H1 (cell line): ENCODE measurements around the gene RENBP. TPM values are rescaled to one million over a fixed set of nuclear protein-coding genes. Genes with fewer than 3 reads are reported as not detected.
A peak's percentile ranks its signal among the peaks of the same experiment; 100 is the strongest.

Experiments used
- CTCF ChIA-PET: fragments of 300-600 bp; sonication (Branson Sonifier 250); formaldehyde crosslinking; loops from one replicate; lab custom pipeline; 2021; ENCODE audit not compliant: partially characterized antibody; lab: Charles Lee
- POLR2A ChIA-PET: fragments of 300-600 bp; sonication (Branson Sonifier 250); formaldehyde crosslinking; loops from one replicate; lab custom pipeline; 2021; ENCODE audit warnings: inconsistent platforms; ENCODE audit not compliant: partially characterized antibody; lab: Charles Lee
- DNase-seq, 2 experiments: peaks; one replicate each; pipeline versions ENCODE4 v3.0.0 to v3.0.0-alpha.2; 2010 to 2022; ENCODE audit warnings: low spot score in 2 of 2, low read depth in 1 of 2, mixed read lengths in 1 of 2
- FAIRE-seq: peaks from 2 replicates; lab custom pipeline; 2011; peaks lifted over from hg19 to GRCh38; lab: Jason Lieb, UNC
- H2AFZ ChIP-seq: 2 replicates; pipeline ENCODE4 v1.8.1; 2012; ENCODE audit warnings: low read length, inconsistent platforms
- H2AK5ac ChIP-seq: 2 replicates; pipeline ENCODE4 v1.6.1; 2013; ENCODE audit warnings: low read depth, low read length
- H2BK120ac ChIP-seq: replicated peaks from 2 replicates; pipeline ENCODE3; 2013; ENCODE audit warnings: low read depth, low read length, inconsistent platforms
- H2BK12ac ChIP-seq: 2 replicates; pipeline ENCODE4 v1.6.1; 2013; ENCODE audit warnings: low read depth, low read length
- H2BK15ac ChIP-seq: 2 replicates; pipeline ENCODE4 v1.6.1; 2013; ENCODE audit warnings: low read length
- H2BK20ac ChIP-seq: 2 replicates; pipeline ENCODE4 v1.6.1; 2013; ENCODE audit warnings: low read length
- H2BK5ac ChIP-seq: 2 replicates; pipeline ENCODE4 v1.6.1; 2013; ENCODE audit warnings: low read depth, low read length
- H3K14ac ChIP-seq: 2 replicates; pipeline ENCODE4 v1.6.1; 2013; ENCODE audit warnings: inconsistent platforms; ENCODE audit not compliant: insufficient read length
- H3K18ac ChIP-seq: 2 replicates; pipeline ENCODE4 v1.6.1; 2013; ENCODE audit warnings: low read length; ENCODE audit errors: extremely low read depth
- H3K23ac ChIP-seq: 2 replicates; pipeline ENCODE4 v1.6.1; 2013; ENCODE audit warnings: inconsistent platforms; ENCODE audit not compliant: insufficient read length
- H3K23me2 ChIP-seq: 2 replicates; pipeline ENCODE4 v1.6.1; 2013; ENCODE audit warnings: low read depth, low read length
- H3K27ac ChIP-seq: 2 replicates; pipeline ENCODE4 v1.6.1; 2011; ENCODE audit warnings: low read depth, low read length, inconsistent platforms
- H3K27me3 ChIP-seq, 4 experiments: replicated peaks in 1 of 4; 1 replicate in 1 of 4; 2 replicates in 3 of 4; pipeline versions ENCODE4 v1.6.1 to v1.8.1; 2011 to 2013; ENCODE audit warnings: low read length in 3 of 4, mild to moderate bottlenecking in 3 of 4, inconsistent platforms in 2 of 4, mixed read lengths in 2 of 4, moderate library complexity in 1 of 4; ENCODE audit not compliant: control insufficient read depth in 3 of 4, insufficient read depth in 3 of 4; ENCODE audit errors: extremely low read depth in 1 of 4
- H3K36me3 ChIP-seq, 4 experiments: 2 replicates each; pipeline versions ENCODE4 v1.6.1 to v1.8.1; 2011 to 2013; ENCODE audit warnings: mild to moderate bottlenecking in 4 of 4, low read length in 3 of 4, moderate library complexity in 2 of 4, control low read depth in 1 of 4, inconsistent platforms in 1 of 4; ENCODE audit not compliant: insufficient read depth in 4 of 4, control insufficient read depth in 2 of 4
- H3K4ac ChIP-seq: replicated peaks from 2 replicates; pipeline ENCODE3; 2013; ENCODE audit warnings: low read length, low read depth, mixed read lengths, inconsistent platforms; ENCODE audit not compliant: insufficient read length
- H3K4me1 ChIP-seq, 4 experiments: replicated peaks in 1 of 4; 1 replicate in 1 of 4; 2 replicates in 3 of 4; pipeline versions ENCODE4 v1.6.1 to v1.8.1; 2011 to 2013; ENCODE audit warnings: low read length in 3 of 4, inconsistent platforms in 2 of 4, mixed read lengths in 1 of 4; ENCODE audit not compliant: insufficient read depth in 4 of 4, control insufficient read depth in 3 of 4
- H3K4me2 ChIP-seq, 2 experiments: 2 replicates each; pipeline versions ENCODE4 v1.6.1 to v1.8.1; 2011 to 2013; ENCODE audit warnings: low read depth in 2 of 2, low read length in 2 of 2, control low read depth in 1 of 2, inconsistent platforms in 1 of 2, mild to moderate bottlenecking in 1 of 2; ENCODE audit not compliant: insufficient read depth in 1 of 2
- H3K4me3 ChIP-seq, 4 experiments: fragments of 200-600, 300-600 bp in 1 of 4; sonication (generic), shearing (Covaris generic), sonication (Bioruptor Twin) in 1 of 4; 2 replicates each; pipeline versions ENCODE4 v1.5.1 to v1.8.1; 2011 to 2016; ENCODE audit warnings: low read length in 4 of 4, low read depth in 3 of 4, control low read depth in 2 of 4, inconsistent platforms in 2 of 4, mild to moderate bottlenecking in 2 of 4, mixed read lengths in 1 of 4, moderate library complexity in 1 of 4; ENCODE audit not compliant: insufficient read depth in 2 of 4; ENCODE audit errors: extremely low read depth in 1 of 4
- H3K56ac ChIP-seq: replicated peaks from 2 replicates; pipeline ENCODE3; 2013; ENCODE audit warnings: low read depth, mild to moderate bottlenecking, mixed read lengths, low read length, inconsistent platforms; ENCODE audit not compliant: insufficient read length
- H3K79me1 ChIP-seq: 2 replicates; pipeline ENCODE4 v1.6.1; 2013; ENCODE audit warnings: low read depth, low read length, control low read depth
- H3K79me2 ChIP-seq, 2 experiments: 2 replicates each; pipeline versions ENCODE4 v1.6.1 to v1.8.1; 2012 to 2013; ENCODE audit warnings: low read length in 2 of 2, mild to moderate bottlenecking in 2 of 2, inconsistent platforms in 1 of 2; ENCODE audit not compliant: insufficient read depth in 2 of 2, control insufficient read depth in 1 of 2
- H3K9ac ChIP-seq, 4 experiments: replicated peaks in 1 of 4; 1 replicate in 1 of 4; 2 replicates in 3 of 4; pipeline versions ENCODE4 v1.6.1 to v1.8.1; 2011 to 2013; ENCODE audit warnings: low read depth in 3 of 4, low read length in 3 of 4, control low read depth in 2 of 4, mild to moderate bottlenecking in 2 of 4, moderate library complexity in 2 of 4, inconsistent platforms in 1 of 4; ENCODE audit errors: extremely low read depth in 1 of 4
- H3K9me3 ChIP-seq, 2 experiments: 2 replicates each; pipeline versions ENCODE4 v1.6.1 to v1.8.1; 2012 to 2013; ENCODE audit warnings: mild to moderate bottlenecking in 2 of 2, moderate library complexity in 2 of 2, control low read depth in 1 of 2, inconsistent platforms in 1 of 2, low read depth in 1 of 2, low read length in 1 of 2, mixed read lengths in 1 of 2; ENCODE audit not compliant: insufficient read depth in 2 of 2
- H4K20me1 ChIP-seq, 2 experiments: replicated peaks in 1 of 2; 2 replicates each; pipeline versions ENCODE3 to v1.8.1; 2011 to 2013; ENCODE audit warnings: inconsistent platforms in 2 of 2, low read length in 2 of 2, mild to moderate bottlenecking in 1 of 2; ENCODE audit not compliant: insufficient read depth in 2 of 2, control insufficient read depth in 1 of 2
- H4K5ac ChIP-seq: 2 replicates; pipeline ENCODE4 v1.6.1; 2013; ENCODE audit warnings: low read length, low read depth, mixed read lengths, inconsistent platforms; ENCODE audit not compliant: insufficient read length
- H4K8ac ChIP-seq: 2 replicates; pipeline ENCODE4 v1.8.0; 2013; ENCODE audit warnings: mild to moderate bottlenecking, moderate library complexity, low read length, inconsistent platforms; ENCODE audit not compliant: insufficient read depth; ENCODE audit errors: extremely low read depth
- H4K91ac ChIP-seq: replicated peaks from 2 replicates; pipeline ENCODE3; 2013; ENCODE audit warnings: low read length, mixed read lengths, inconsistent platforms; ENCODE audit not compliant: insufficient read length
- CBX8 ChIP-seq: fragments of 300-800, 300-1000 bp; sonication (generic); IDR thresholded peaks from 2 replicates; pipeline ENCODE4 v1.7.1; 2016; ENCODE audit warnings: low read depth, low read length, borderline replicate concordance
- CEBPB ChIP-seq: IDR thresholded peaks from 2 replicates; pipeline ENCODE4 v1.6.1; 2012; ENCODE audit warnings: low read depth, low read length
- EP300 ChIP-seq, 2 experiments: IDR thresholded peaks; 1 replicate in 1 of 2; 2 replicates in 1 of 2; pipeline ENCODE4 v1.6.1; 2011 to 2012; ENCODE audit warnings: low read depth in 2 of 2, low read length in 2 of 2, mild to moderate bottlenecking in 2 of 2, borderline replicate concordance in 1 of 2, inconsistent platforms in 1 of 2, moderate library complexity in 1 of 2
- POLR2A ChIP-seq, 2 experiments: IDR thresholded peaks; 1 replicate in 1 of 2; 2 replicates in 1 of 2; pipeline ENCODE4 v1.6.1; 2011; ENCODE audit warnings: low read depth in 2 of 2, low read length in 2 of 2, mild to moderate bottlenecking in 2 of 2; ENCODE audit errors: control extremely low read depth in 1 of 2
- RAD21 ChIP-seq, 2 experiments: IDR thresholded peaks in 1 of 2; conservative IDR thresholded peaks in 1 of 2; 2 replicates each; pipeline ENCODE4 v1.6.1; 2011; ENCODE audit warnings: low read depth in 2 of 2, low read length in 2 of 2, improper control_type of control experiment in 1 of 2, inconsistent platforms in 1 of 2, mild to moderate bottlenecking in 1 of 2, moderate library complexity in 1 of 2
- SAP30 ChIP-seq: fragments of 300-600 bp; sonication (generic); IDR thresholded peaks from 2 replicates; pipeline ENCODE4 v1.7.1; 2012; ENCODE audit warnings: low read length, moderate library complexity, mild to moderate bottlenecking, inconsistent platforms; ENCODE audit not compliant: insufficient read depth, insufficient replicate concordance
- WGBS, 2 experiments: shearing (Covaris generic) in 1 of 2; methylation state at CpG; one replicate each; pipeline versions ENCODE4 v1.1.6 to v1.1.7; 2013 to 2015; ENCODE audit warnings: low lambda C conversion rate in 2 of 2, mixed read lengths in 2 of 2, inconsistent platforms in 1 of 2, low coverage in 1 of 2, missing lambda C conversion rate in 1 of 2; ENCODE audit not compliant: insufficient replicate concordance in 2 of 2, insufficient coverage in 1 of 2, insufficient read length in 1 of 2; ENCODE audit errors: extremely low coverage in 1 of 2, missing lambda C conversion rate in 1 of 2; 5-methylcytosine and 5-hydroxymethylcytosine counted together
- polyA plus RNA-seq, 7 experiments: library from polyadenylated mRNA; depleted of rRNA in 3 of 7; stranded (reverse) in 5 of 7; unstranded in 2 of 7; fragments of >200 nt in 5 of 7; fragments of 200-250 nt in 2 of 7; gene quantifications; 1 replicate in 5 of 7; 2 replicates in 1 of 7; 4 replicates in 1 of 7; pipeline versions ENCODE4 v1.2.1 to v1.2.3, GENCODE V29; 2011 to 2013; ENCODE audit warnings: missing spikeins in 2 of 7, mixed read lengths in 2 of 7
- total RNA-seq: library from RNA; stranded (reverse); fragmentation: NEBNext Ultra II Directional; extraction: Animal tissue kit (Norgen Biotek cat#: 25700); gene quantifications from 2 replicates; pipeline ENCODE4 v1.2.1, GENCODE V29; 2021
- TF ChIP-seq, protein P1 (sequence below), 3 experiments: IDR thresholded peaks; 1 replicate in 2 of 3; 2 replicates in 1 of 3; pipeline versions ENCODE4 v1.5.1 to v1.6.1; 2011; ENCODE audit warnings: low read length in 3 of 3, mild to moderate bottlenecking in 3 of 3, inconsistent platforms in 2 of 3, low read depth in 1 of 3, moderate library complexity in 1 of 3; ENCODE audit not compliant: insufficient read depth in 1 of 3; ENCODE audit errors: control extremely low read depth in 1 of 3

Gene RENBP
- total and polyA plus RNA-seq, 2 of the 8 experiments (the other 6 are each of a cell fraction or from before 2014, with no cell fraction given): 12.4 to 21.8 TPM

DNA sequence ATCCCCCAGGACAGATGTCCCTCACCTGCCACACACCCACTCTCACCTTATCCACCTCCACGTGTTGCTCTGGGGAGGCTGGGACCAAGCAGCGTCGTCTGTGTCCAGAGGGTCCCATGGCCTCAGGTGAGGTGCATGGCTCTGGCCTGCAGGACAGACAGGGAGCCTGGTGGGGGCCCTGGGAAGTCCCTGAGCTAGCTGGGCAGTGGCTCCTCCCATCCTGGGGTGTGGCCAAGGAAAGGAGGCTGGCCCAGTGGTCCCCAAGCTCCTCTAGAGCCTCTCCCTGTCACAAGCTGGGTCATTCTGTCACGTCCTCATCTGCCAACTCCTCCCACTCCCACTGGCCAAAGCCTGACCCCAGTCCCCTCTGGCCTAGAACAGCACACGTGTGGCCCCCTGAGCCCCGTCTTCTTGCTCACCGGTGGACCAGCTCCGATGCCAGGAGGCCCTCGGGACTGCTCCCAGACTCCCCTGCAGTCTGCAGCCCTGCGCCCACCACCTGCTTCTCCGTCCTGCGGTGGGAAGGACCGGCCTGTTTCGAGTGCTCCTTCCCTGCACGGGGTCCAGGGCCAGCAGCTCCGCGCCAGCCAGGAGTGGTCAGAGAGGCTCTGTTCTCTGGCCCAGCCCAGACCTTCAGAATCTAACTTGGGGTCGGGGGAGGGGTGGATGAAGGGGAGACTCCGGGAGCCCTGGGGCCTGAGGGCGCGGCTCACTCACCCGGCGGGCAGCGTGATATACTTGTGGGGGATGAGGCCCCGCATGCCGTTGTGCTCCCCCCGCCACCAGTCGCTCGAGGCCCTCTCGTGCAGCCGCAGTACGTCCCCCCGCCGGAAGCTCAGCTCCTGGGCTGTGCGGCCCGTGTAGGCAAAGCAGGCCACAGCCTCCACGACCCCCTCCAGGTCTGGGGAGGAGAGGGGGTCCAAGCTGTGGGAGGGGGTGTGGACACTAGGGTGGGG, 35.1 kb downstream of the RENBP start:
- Histone ChIP-seq H3K27ac (no peak overlapping the region), H4K8ac (no peak overlapping the region; the same call in 1 of the 2 replicates), H3K9me3 (no peaks in the 10 kb centered on the region), H2BK20ac (no peak overlapping the region), H3K79me1 (no peaks in the 10 kb centered on the region), H3K36me3 (no peaks in the 10 kb centered on the region; a peak in 1 of 8 replicates), H4K5ac (no peak overlapping the region), H3K18ac (no peak overlapping the region), H3K23ac (no peak overlapping the region), H2BK5ac (no peak overlapping the region), H3K23me2 (no peaks in the 10 kb centered on the region), H2AK5ac (no peak overlapping the region), H2BK120ac (no peak overlapping the region), H4K20me1 (no peaks in the 10 kb centered on the region), H3K14ac (no peak overlapping the region), H2BK12ac (no peak overlapping the region), H3K4me3 (no peak overlapping the region), H3K4me2 (no peak overlapping the region), H2AFZ (no peak overlapping the region), H3K56ac (no peak overlapping the region), H3K4ac (no peak overlapping the region), H3K27me3 (no peaks in the 10 kb centered on the region), H3K79me2 (no peaks in the 10 kb centered on the region), H3K4me1 (peaks cover 0 to 3% (median 0%) of the 10 kb centered on the region in 4 experiments; a peak in 1 of 7 replicates), H2BK15ac (no peak overlapping the region), H4K91ac (no peak overlapping the region), H3K9ac (no peak overlapping the region)
- FAIRE-seq (peak; percentile 48), DNase-seq (no peak)
- CTCF ChIA-PET: interaction anchor here (0.7 to 5.7 kb wide), 10 partner anchors 8 to 146 kb away, joined by 3 to 65 read pairs (median 3); partner anchors contain the start of gene ARHGAP4
- POLR2A ChIA-PET: interaction anchor here (0.7 to 2.1 kb wide), 8 partner anchors 13 to 84 kb away, joined by 3 to 9 read pairs (median 4); no protein-coding TSS in a partner anchor
- 89% methylated on average over 9 of the region's 37 CpGs; no CpG with 5 or more reads in 1 of the 2 experiments for WGBS, 2 experiments
- TF ChIP-seq, protein P1, sequence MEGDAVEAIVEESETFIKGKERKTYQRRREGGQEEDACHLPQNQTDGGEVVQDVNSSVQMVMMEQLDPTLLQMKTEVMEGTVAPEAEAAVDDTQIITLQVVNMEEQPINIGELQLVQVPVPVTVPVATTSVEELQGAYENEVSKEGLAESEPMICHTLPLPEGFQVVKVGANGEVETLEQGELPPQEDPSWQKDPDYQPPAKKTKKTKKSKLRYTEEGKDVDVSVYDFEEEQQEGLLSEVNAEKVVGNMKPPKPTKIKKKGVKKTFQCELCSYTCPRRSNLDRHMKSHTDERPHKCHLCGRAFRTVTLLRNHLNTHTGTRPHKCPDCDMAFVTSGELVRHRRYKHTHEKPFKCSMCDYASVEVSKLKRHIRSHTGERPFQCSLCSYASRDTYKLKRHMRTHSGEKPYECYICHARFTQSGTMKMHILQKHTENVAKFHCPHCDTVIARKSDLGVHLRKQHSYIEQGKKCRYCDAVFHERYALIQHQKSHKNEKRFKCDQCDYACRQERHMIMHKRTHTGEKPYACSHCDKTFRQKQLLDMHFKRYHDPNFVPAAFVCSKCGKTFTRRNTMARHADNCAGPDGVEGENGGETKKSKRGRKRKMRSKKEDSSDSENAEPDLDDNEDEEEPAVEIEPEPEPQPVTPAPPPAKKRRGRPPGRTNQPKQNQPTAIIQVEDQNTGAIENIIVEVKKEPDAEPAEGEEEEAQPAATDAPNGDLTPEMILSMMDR (IDR thresholded peaks at IDR 0.05; ENCODE audit: control extremely low read depth in 1 of 3, insufficient read depth in 1 of 3, low read depth in 1 of 3, low read length in 3 of 3): no peak
- TF ChIP-seq CBX8: no peak
- no peak for TF ChIP-seq SAP30
- TF ChIP-seq CEBPB: no peak
- no peak for TF ChIP-seq RAD21 (IDR thresholded peaks at IDR 0.05 in 1 of 2, conservative IDR thresholded peaks at IDR 0.05 in 1 of 2; ENCODE audit: low read depth in 2 of 2, low read length in 2 of 2)
- no peak for TF ChIP-seq POLR2A (IDR thresholded peaks at IDR 0.05; ENCODE audit: control extremely low read depth in 1 of 2, low read depth in 2 of 2, low read length in 2 of 2)
- TF ChIP-seq EP300 (IDR thresholded peaks at IDR 0.05; ENCODE audit: borderline replicate concordance in 1 of 2, low read depth in 2 of 2, low read length in 2 of 2): no peak
- TF ChIP-seq, all 59 proteins: peak for 0
